VCaP (cell line): Measurements from ENCODE around the gene SIRPB1.

Source experiments
- H3K27ac ChIP-seq: fragments of 450-650 bp; 2 replicates; pipeline ENCODE4 v1.5.1; 2017
- TF ChIP-seq, protein P1 (sequence below): fragments of 450-650 bp; conservative IDR thresholded peaks from 2 replicates; pipeline ENCODE4 v1.5.1; 2017; ENCODE audit warnings: mild to moderate bottlenecking, moderate library complexity

SIRPB1 gene

DNA sequence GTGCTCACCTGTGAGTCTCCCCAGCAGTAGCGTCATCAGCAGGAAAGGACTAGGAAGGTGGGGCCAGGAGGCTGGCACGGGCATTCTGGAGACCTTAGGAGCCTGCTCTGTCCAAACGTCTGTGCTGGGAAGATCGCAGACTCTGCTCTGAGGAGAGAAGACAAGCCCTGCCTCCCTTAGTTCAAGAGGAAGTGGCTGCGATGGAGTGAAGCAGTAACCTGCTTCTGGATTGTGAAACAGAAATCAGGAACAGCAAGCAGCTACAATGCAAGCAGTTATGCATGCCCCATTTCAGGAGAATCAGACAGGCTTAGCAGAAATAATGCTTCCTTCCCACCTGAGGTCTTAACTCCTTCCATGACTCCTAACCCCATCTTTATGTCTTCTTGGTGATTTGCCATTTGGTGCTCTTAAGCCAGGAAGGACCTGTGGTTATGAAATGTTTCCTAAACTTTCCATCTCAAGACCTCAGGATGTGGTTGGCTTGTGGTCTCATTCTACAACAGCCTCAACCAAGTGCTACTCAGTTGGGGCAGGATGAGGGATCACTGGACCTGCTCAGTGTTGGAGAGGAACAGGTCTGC is at the start of gene SIRPB1:
SIRPB1 (minus strand) TSS at position 149 of the 584 bp plus-strand sequence; CDS start at position 84, 65 bp downstream.
- H3K27ac ChIP-seq = no peak within 1 kb of the TSS
- TF ChIP-seq, protein P1, sequence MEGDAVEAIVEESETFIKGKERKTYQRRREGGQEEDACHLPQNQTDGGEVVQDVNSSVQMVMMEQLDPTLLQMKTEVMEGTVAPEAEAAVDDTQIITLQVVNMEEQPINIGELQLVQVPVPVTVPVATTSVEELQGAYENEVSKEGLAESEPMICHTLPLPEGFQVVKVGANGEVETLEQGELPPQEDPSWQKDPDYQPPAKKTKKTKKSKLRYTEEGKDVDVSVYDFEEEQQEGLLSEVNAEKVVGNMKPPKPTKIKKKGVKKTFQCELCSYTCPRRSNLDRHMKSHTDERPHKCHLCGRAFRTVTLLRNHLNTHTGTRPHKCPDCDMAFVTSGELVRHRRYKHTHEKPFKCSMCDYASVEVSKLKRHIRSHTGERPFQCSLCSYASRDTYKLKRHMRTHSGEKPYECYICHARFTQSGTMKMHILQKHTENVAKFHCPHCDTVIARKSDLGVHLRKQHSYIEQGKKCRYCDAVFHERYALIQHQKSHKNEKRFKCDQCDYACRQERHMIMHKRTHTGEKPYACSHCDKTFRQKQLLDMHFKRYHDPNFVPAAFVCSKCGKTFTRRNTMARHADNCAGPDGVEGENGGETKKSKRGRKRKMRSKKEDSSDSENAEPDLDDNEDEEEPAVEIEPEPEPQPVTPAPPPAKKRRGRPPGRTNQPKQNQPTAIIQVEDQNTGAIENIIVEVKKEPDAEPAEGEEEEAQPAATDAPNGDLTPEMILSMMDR = no peak

- TF ChIP-seq, protein P1 = no peak
Measured at GRCh38 chr20:1669304-1669703, 49.5 kb upstream of the SIRPB1 start.

DNA sequence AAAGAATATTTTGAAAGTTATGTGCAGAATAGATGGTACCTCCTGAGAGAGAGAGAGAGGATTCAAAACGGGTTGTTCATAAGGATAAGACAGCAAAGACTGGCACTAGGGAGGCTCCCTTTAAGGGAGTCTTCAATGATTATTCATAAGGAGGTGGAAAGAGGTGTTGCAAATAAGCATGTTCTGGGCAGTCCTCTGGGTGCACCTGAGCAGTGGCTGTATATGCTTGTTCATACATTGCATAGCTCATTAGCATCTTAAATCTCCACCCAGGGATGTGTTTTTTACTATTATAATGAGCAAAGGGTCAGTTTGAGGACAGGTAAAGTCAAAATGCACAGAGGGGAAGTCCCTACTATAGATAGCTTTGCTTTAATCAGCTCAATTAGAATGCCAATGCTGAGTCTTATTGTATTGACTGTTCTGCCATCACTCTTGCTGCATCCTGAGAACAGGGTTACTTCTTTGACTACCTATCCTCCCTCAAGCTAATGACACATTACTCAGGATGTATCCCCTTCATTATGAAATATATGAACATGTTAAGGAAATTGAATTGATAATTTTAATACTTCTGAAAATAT is 47.8 kb upstream of the SIRPB1 start:
- TF ChIP-seq, protein P1 = no peak
- H3K27ac ChIP-seq = no peak overlapping the region

More at GRCh38 chr20:1669304-1669703, 49.5 kb upstream of the SIRPB1 start:
- H3K27ac ChIP-seq = no peak overlapping the region

GRCh38 chr20:1666802-1667201 is 47.0 kb upstream of the SIRPB1 start:
- TF ChIP-seq, protein P1 = no peak
- no peak overlapping the region for H3K27ac ChIP-seq

GRCh38 chr20:1665345-1665744 is 45.5 kb upstream of the SIRPB1 start:
- H3K27ac ChIP-seq = no peak overlapping the region
- TF ChIP-seq, protein P1 = no peak

DNA sequence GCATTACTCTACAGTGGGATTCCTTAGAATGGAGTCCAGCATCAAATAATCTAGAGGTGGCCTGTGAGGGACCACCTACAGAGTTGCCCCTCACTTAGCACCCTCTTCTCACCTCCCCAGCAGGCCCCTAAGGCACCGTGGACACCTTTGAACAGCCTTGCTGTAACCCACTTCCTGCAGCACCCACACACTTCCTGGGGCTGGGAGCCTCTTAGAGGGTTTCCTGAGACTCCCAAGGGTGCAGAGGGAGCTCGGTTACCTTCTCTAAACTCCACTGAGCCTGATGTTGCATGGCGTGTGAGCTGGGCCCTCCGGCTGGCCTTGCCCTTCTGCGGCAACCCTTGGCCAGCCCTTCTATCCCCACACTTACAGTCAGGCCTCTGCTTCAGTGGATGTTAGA is 45.1 kb upstream of the SIRPB1 start:
- no peak overlapping the region for H3K27ac ChIP-seq
- TF ChIP-seq, protein P1 = no peak

DNA sequence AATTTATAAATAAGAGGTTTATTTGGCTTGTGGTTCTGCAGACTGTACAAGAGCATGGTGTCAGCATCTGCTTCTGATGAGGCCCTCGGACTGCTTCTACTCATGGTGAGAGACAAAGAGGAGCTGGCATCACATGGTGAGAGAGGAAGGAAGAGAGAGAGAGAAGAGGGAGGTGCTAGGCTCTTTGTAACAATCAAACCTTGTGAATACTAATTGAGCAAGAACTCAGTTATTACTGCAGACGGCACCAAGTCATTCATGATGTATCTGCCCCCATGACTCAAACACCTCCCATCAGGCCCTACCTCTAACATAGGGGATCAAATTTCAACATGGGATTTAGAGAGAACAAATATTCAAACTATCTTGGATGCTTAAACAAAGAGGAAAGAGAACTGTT is 44.1 kb upstream of the SIRPB1 start:
- no peak overlapping the region for H3K27ac ChIP-seq
- TF ChIP-seq, protein P1 = no peak
